Measurements from ENCODE around the gene CACYBP. TPM values are rescaled to one million over a fixed set of nuclear protein-coding genes. Genes with fewer than 3 reads are reported as not detected.

Gene CACYBP
- total and polyA plus RNA-seq, 8 donors, result 16.5 to 317 (median 64.1) TPM

DNA sequence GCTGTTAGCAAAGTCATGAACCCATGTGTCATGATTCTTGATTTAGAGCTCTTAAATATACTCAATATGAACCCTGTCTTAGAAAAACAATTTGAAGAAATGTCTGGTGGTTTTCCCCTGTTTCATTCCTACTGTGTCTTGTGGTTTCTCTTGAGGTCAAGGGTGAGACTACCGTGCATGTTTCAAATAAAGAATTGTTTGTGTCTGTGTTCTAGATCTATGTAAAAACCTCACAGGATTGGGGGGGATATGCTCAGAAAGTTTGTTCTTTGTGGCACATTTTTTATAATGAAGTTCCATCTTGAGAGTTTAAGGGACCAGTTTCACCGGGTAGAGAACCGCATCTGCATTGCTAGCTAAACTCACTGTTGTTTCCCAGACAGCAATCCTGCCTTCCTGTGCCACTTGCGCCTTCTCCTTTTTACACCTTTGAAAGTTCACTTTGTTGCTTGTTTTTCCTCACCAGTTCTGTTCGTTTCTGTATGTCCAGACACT is 30.9 kb upstream of the CACYBP start:
- peaks cover 37 to 72% (median 65%) of the 10 kb centered on the region in 4 donors for H3K4me1 ChIP-seq
- H3K27me3 ChIP-seq, result no peaks in the 10 kb centered on the region
- peak in 1 of 2 donors; percentile 60 for DNase-seq
- TF ChIP-seq POLR2AphosphoS5 (IDR thresholded peaks at IDR 0.05), result no peak
- no peak for TF ChIP-seq CTCF (IDR thresholded peaks at IDR 0.05)
- no peak for TF ChIP-seq POLR2A (IDR thresholded peaks at IDR 0.05)
- no peak for TF ChIP-seq EP300 (IDR thresholded peaks at IDR 0.05)
- H3K4me3 ChIP-seq, result no peak overlapping the region
- H3K36me3 ChIP-seq, result peaks cover 0 to 12% (median 2%) of the 10 kb centered on the region in 4 donors
- WGBS, 5 donors, result 48 to 58% (median 56%) methylated on average over 5 of the region's 5 CpGs
- no peaks in the 10 kb centered on the region for H3K9me3 ChIP-seq
- intact Hi-C loops (cut with DNase I; ENCODE audit: low total_unique reads), result no loop called here
- H3K27ac ChIP-seq, result peak overlapping the region in 4 of 5 donors; percentile 45 to 81 (median 58)

DNA sequence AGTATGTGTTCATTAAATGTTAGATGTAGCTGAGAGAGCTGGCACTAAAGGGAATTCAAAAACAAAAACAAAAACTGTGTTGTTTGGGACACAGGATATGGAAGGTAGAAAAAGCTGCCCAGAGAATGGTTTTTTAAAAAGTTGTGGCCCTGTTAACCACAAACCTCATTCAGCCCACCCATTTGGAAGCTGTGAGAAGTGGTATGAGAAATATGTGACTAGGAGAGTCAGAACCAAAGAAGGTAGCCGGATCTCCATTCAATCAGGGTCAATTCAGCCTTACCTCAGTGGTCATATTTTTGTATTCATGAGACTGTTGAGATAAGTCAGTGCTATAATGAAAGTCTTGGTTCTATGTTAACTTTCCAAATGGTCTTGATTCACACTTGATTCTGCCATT is 29.8 kb upstream of the CACYBP start:
- 74 to 91% (median 80%) methylated on average over 1 of the region's 1 CpG for WGBS, 5 donors
- DNase-seq, result no peak
- TF ChIP-seq EP300 (IDR thresholded peaks at IDR 0.05) (no peak), POLR2A (IDR thresholded peaks at IDR 0.05) (no peak)
- Histone ChIP-seq H3K36me3 (peaks cover 0 to 18% (median 2%) of the 10 kb centered on the region in 4 donors), H3K9me3 (no peaks in the 10 kb centered on the region), H3K27me3 (no peaks in the 10 kb centered on the region), H3K4me1 (peaks cover 25 to 60% (median 53%) of the 10 kb centered on the region in 4 donors), H3K27ac (peak overlapping the region in 1 of 5 donors; percentile 81), H3K4me3 (no peak overlapping the region)
- intact Hi-C loops (cut with DNase I; ENCODE audit: low total_unique reads), result no loop called here

DNA sequence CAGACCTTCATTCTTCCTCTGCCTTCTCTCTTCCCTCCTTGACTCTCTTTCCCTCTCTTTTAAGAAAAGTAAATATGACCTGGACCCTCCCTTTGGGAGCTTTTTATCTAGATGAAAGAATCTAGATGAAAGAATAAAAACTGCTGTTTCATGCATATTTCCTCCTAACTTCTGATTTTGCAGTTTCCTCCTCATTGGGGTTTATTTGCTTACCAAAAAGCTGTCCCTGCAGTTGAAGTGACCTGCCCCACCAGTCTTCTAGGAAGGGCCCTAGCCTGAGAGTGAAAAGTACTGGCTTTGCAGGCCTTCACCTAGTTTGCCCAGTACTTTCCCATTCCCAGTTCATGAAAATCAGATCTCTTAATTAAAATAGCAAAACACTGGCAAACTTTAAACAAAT is 28.3 kb upstream of the CACYBP start:
- peaks cover 0 to 32% (median 5%) of the 10 kb centered on the region in 4 donors for H3K36me3 ChIP-seq
- DNase-seq, result no peak
- peak overlapping the region in 4 of 5 donors; percentile 11 to 47 (median 30) for H3K27ac ChIP-seq
- intact Hi-C loops (cut with DNase I; ENCODE audit: low total_unique reads), result no loop called here
- no peak for TF ChIP-seq CTCF (IDR thresholded peaks at IDR 0.05)
- TF ChIP-seq POLR2A (IDR thresholded peaks at IDR 0.05), result no peak
- no peak for TF ChIP-seq POLR2AphosphoS5 (IDR thresholded peaks at IDR 0.05)
- no peak for TF ChIP-seq EP300 (IDR thresholded peaks at IDR 0.05)
- no peak overlapping the region for H3K4me3 ChIP-seq
- H3K4me1 ChIP-seq, result peaks cover 11 to 46% (median 38%) of the 10 kb centered on the region in 4 donors
- no peaks in the 10 kb centered on the region for H3K27me3 ChIP-seq
- no peaks in the 10 kb centered on the region for H3K9me3 ChIP-seq

DNA sequence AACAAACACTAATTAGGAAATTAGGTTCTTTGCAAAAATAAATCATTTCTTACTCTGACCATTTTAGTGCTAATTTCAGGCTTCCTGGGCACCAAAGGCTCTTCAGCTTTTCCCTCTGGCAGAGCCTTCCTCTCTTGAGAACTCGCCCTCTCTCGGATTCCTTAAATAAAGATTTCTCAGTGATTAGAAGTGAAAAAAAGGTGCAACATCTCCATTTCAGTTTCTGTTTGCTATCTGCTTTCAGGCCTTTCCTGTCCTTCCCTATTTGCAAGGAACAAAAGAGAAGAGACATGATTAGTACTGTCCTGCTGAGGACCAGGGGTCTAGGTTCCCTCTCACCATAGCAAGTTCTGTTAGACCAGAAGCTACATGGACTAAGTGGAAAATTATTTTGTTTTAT is 27.8 kb upstream of the CACYBP start:
- 26 to 65% (median 39%) methylated on average over 2 of the region's 2 CpGs for WGBS, 5 donors
- Histone ChIP-seq H3K4me1 (peaks cover 7 to 46% (median 36%) of the 10 kb centered on the region in 4 donors), H3K9me3 (no peaks in the 10 kb centered on the region), H3K4me3 (no peak overlapping the region), H3K27me3 (no peaks in the 10 kb centered on the region), H3K27ac (peak overlapping the region in 3 of 5 donors; percentile 11 to 47 (median 31)), H3K36me3 (peaks cover 0 to 36% (median 7%) of the 10 kb centered on the region in 4 donors)
- no peak for DNase-seq
- TF ChIP-seq CTCF (IDR thresholded peaks at IDR 0.05) (no peak), POLR2AphosphoS5 (IDR thresholded peaks at IDR 0.05) (no peak), EP300 (IDR thresholded peaks at IDR 0.05) (no peak), POLR2A (IDR thresholded peaks at IDR 0.05) (no peak)
- intact Hi-C loops (cut with DNase I; ENCODE audit: low total_unique reads), result no loop called here

DNA sequence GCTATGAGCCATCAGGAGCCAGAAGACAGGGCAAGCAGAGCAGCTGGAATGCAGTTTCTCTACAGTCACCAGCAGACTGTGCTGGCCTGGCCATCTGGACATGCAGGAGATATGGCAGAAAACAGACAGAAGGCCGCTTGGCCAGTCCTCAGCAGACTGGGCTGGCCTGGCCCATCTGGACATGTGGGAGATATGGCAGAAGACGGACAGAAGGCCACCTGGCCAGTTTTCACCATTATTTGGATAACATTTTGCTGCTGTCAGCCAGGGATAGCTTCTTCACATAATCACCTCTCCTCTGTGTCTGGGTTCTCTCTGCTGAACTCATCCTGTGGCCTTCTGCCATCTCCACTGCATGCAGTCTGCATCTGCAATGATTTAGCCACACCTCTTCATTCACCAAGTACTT is 25.0 kb upstream of the CACYBP start:
- Histone ChIP-seq H3K4me1 (peaks cover 6 to 19% (median 13%) of the 10 kb centered on the region in 4 donors), H3K36me3 (peaks cover 5 to 47% (median 17%) of the 10 kb centered on the region in 4 donors), H3K27ac (no peak overlapping the region), H3K27me3 (no peaks in the 10 kb centered on the region), H3K4me3 (no peak overlapping the region), H3K9me3 (no peaks in the 10 kb centered on the region)
- intact Hi-C loops (cut with DNase I; ENCODE audit: low total_unique reads), result no loop called here
- DNase-seq, result no peak
- no peak for TF ChIP-seq POLR2A (IDR thresholded peaks at IDR 0.05)
- no peak for TF ChIP-seq CTCF (IDR thresholded peaks at IDR 0.05)
- TF ChIP-seq POLR2AphosphoS5 (IDR thresholded peaks at IDR 0.05), result no peak
- TF ChIP-seq EP300 (IDR thresholded peaks at IDR 0.05), result no peak
- 70 to 80% (median 77%) methylated on average over 2 of the region's 2 CpGs for WGBS, 5 donors

Measured in stomach (tissue), 9 donors.